HepG2 (cell line): ENCODE measurements around the gene LRPPRC. TPM values are rescaled to one million over a fixed set of nuclear protein-coding genes. Genes with fewer than 3 reads are reported as not detected.

ENCODE experiments used
- ATAC-seq: fragments of 200-7000 bp; cut with Tn5 transposase; 3 replicates; pipeline ENCODE4 v1.9.1; 2020; ENCODE audit warnings: mild to moderate bottlenecking, moderate library complexity
- BruUV-seq: library from RNA; stranded (reverse); fragments of 400-500 nt; replicated peaks from 2 replicates; lab custom pipeline; 2021; lab: Mats Ljungman, UMichigan
- CTCF ChIA-PET: fragments of 300-600 bp; formaldehyde crosslinking; extraction: SDS; loops from one replicate; lab custom pipeline; 2021; ENCODE audit warnings: low total read pairs, inconsistent platforms, low intra/inter-chr PET ratio; lab: Yijun Ruan, JAX
- POLR2A ChIA-PET: fragments of 350-600 bp; sonication (Branson Sonifier 250); formaldehyde crosslinking; loops from one replicate; lab custom pipeline; 2020; ENCODE audit warnings: antibody characterized with exemption, inconsistent platforms; lab: Yijun Ruan, JAX
- DNase-seq: peaks from one replicate; pipeline ENCODE4 v3.0.0-alpha.2; 2015; ENCODE audit warnings: low spot score
- FAIRE-seq: peaks from 3 replicates; lab custom pipeline; 2011; peaks lifted over from hg19 to GRCh38; lab: Jason Lieb, UNC
- H2AFZ ChIP-seq: one replicate; pipeline ENCODE4 v1.6.1; 2011; ENCODE audit warnings: low read length, inconsistent platforms
- H3K27ac ChIP-seq: fragments of 300-600 bp; 3 replicates; pipeline ENCODE4 v1.8.0; 2011; ENCODE audit warnings: mixed run types, mild to moderate bottlenecking, mixed read lengths, low read length, inconsistent platforms; ENCODE audit not compliant: insufficient read depth; ENCODE audit errors: extremely low read length
- H3K27me3 ChIP-seq, 2 experiments: fragments of 200-600 bp in 1 of 2; 2 replicates in 1 of 2; 3 replicates in 1 of 2; pipeline versions ENCODE4 v1.6.0 to v1.8.0; 2011; ENCODE audit warnings: low read length in 2 of 2, mild to moderate bottlenecking in 2 of 2, moderate library complexity in 2 of 2, inconsistent platforms in 1 of 2; ENCODE audit not compliant: insufficient read depth in 2 of 2, control insufficient read depth in 1 of 2
- H3K36me3 ChIP-seq, 2 experiments: fragments of 200-600 bp in 1 of 2; replicated peaks in 1 of 2; 2 replicates in 1 of 2; 3 replicates in 1 of 2; pipeline versions ENCODE4 v1.5.1 to v1.8.0; 2011; ENCODE audit warnings: low read length in 2 of 2, inconsistent platforms in 1 of 2; ENCODE audit not compliant: insufficient read depth in 2 of 2, control insufficient read depth in 1 of 2
- H3K4me1 ChIP-seq: 2 replicates; pipeline ENCODE4 v1.5.1; 2012; ENCODE audit warnings: low read length, inconsistent platforms; ENCODE audit not compliant: insufficient read depth
- H3K4me2 ChIP-seq: 2 replicates; pipeline ENCODE4 v1.6.0; 2011; ENCODE audit warnings: low read depth, low read length, inconsistent platforms
- H3K4me3 ChIP-seq, 3 experiments: fragments of 200-600 bp in 1 of 3; sonication (generic), shearing (Covaris generic) in 1 of 3; replicated peaks in 1 of 3; 2 replicates each; pipeline ENCODE4 v1.5.1; 2011 to 2016; ENCODE audit warnings: low read length in 3 of 3, inconsistent platforms in 2 of 3, low read depth in 2 of 3, mild to moderate bottlenecking in 2 of 3, control low read depth in 1 of 3, mixed read lengths in 1 of 3; ENCODE audit not compliant: insufficient read depth in 1 of 3
- H3K79me2 ChIP-seq: one replicate; pipeline ENCODE4 v1.6.1; 2011; ENCODE audit warnings: low read length, inconsistent platforms; ENCODE audit not compliant: insufficient read depth
- H3K9ac ChIP-seq: 2 replicates; pipeline ENCODE4 v1.6.0; 2011; ENCODE audit warnings: mild to moderate bottlenecking, low read depth, low read length, inconsistent platforms; ENCODE audit not compliant: insufficient read depth
- H3K9me3 ChIP-seq: 2 replicates; pipeline ENCODE4 v1.5.1; 2012; ENCODE audit warnings: mild to moderate bottlenecking, low read length
- H4K20me1 ChIP-seq: 2 replicates; pipeline ENCODE4 v1.6.0; 2011; ENCODE audit warnings: inconsistent platforms, mild to moderate bottlenecking, low read length, moderate library complexity; ENCODE audit not compliant: insufficient read depth
- ATF7 ChIP-seq, 2 experiments: fragments of 450-650 bp in 1 of 2; sonication (generic) in 1 of 2; formaldehyde crosslinking in 1 of 2; IDR thresholded peaks; 2 replicates each; pipeline versions ENCODE4 v1.4.0 to v1.6.1; 2016 to 2020; ENCODE audit warnings: antibody characterized with exemption in 1 of 2, mild to moderate bottlenecking in 1 of 2, missing genetic modification reagents in 1 of 2
- POLR2AphosphoS5 ChIP-seq: IDR thresholded peaks from 2 replicates; pipeline ENCODE4 v1.6.1; 2012; ENCODE audit warnings: low read depth, low read length
- PPARG ChIP-seq: conservative IDR thresholded peaks from 2 replicates; pipeline ENCODE4 v1.6.1; 2016; ENCODE audit warnings: missing biosample characterization, missing genetic modification reagents
- STAG1 ChIP-seq: sonication (generic); formaldehyde crosslinking; IDR thresholded peaks from 2 replicates; pipeline ENCODE4 v1.4.0; 2020; ENCODE audit warnings: missing genetic modification reagents
- ZMYM2 ChIP-seq: sonication (generic); formaldehyde crosslinking; IDR thresholded peaks from 2 replicates; pipeline ENCODE4 v1.8.0; 2022; ENCODE audit warnings: mild to moderate bottlenecking, missing genetic modification reagents
- WGBS: methylation state at CpG from one replicate; pipeline ENCODE4 v1.1.6; 2017; ENCODE audit warnings: low lambda C conversion rate; 5-methylcytosine and 5-hydroxymethylcytosine counted together
- in situ Hi-C: cut with HindIII; loops from 2 replicates; pipeline ENCODE4 v1.10.0; 2017; ENCODE audit warnings: low pct_unique_long_range_greater_than_20kb; ENCODE audit not compliant: extremely low pct_ligation_motif_present
- intact Hi-C: fragments of 100-400 bp; cut with micrococcal nuclease; formaldehyde crosslinking; loops from one replicate; pipeline ENCODE4 v1.10.0; 2022; ENCODE audit not compliant: unreplicated experiment
- polyA plus RNA-seq, 8 experiments: library from polyadenylated mRNA; depleted of rRNA in 3 of 8; stranded (reverse) in 7 of 8; unstranded in 1 of 8; fragments of >200 nt; fragmentation: Illumina TruSeq in 4 of 8; extraction: Trizol in 4 of 8; gene quantifications; 2 replicates each; pipeline versions ENCODE4 v1.2.1 to v1.2.3, GENCODE V29; 2011 to 2016; ENCODE audit warnings: low read depth in 4 of 8, missing spikeins in 1 of 8, mixed read lengths in 1 of 8; ENCODE audit not compliant: insufficient read depth in 1 of 8
- total RNA-seq, 5 experiments: library from RNA; depleted of rRNA; stranded (reverse); fragments of >200 nt; fragmentation: Illumina TruSeq; extraction: Trizol; gene quantifications; 2 replicates each; pipeline ENCODE4 v1.2.3, GENCODE V29; 2016; ENCODE audit warnings: low read depth in 1 of 5
- TF ChIP-seq, protein P1 (sequence below): sonication (generic); formaldehyde crosslinking; IDR thresholded peaks from 2 replicates; pipeline ENCODE4 v1.4.0; 2020; ENCODE audit warnings: low read depth, mild to moderate bottlenecking, missing genetic modification reagents
- TF ChIP-seq, protein P2 (sequence below): IDR thresholded peaks from 2 replicates; pipeline ENCODE4 v1.6.1; 2012; ENCODE audit warnings: low read depth, low read length, improper control_type of control experiment
- TF ChIP-seq, protein P3 (sequence below): sonication (generic); formaldehyde crosslinking; IDR thresholded peaks from 2 replicates; pipeline ENCODE4 v1.8.1; 2023; ENCODE audit warnings: mild to moderate bottlenecking, missing genetic modification reagents
- TF ChIP-seq, protein P4 (sequence below): sonication (generic); formaldehyde crosslinking; IDR thresholded peaks from 2 replicates; pipeline ENCODE4 v1.5.0; 2020; ENCODE audit warnings: mild to moderate bottlenecking, missing genetic modification reagents, moderate library complexity

LRPPRC gene
- total and polyA plus RNA-seq, 2 of the 13 experiments (the other 11 are each of a cell fraction or from before 2014, with no cell fraction given): 117 to 167 TPM

DNA sequence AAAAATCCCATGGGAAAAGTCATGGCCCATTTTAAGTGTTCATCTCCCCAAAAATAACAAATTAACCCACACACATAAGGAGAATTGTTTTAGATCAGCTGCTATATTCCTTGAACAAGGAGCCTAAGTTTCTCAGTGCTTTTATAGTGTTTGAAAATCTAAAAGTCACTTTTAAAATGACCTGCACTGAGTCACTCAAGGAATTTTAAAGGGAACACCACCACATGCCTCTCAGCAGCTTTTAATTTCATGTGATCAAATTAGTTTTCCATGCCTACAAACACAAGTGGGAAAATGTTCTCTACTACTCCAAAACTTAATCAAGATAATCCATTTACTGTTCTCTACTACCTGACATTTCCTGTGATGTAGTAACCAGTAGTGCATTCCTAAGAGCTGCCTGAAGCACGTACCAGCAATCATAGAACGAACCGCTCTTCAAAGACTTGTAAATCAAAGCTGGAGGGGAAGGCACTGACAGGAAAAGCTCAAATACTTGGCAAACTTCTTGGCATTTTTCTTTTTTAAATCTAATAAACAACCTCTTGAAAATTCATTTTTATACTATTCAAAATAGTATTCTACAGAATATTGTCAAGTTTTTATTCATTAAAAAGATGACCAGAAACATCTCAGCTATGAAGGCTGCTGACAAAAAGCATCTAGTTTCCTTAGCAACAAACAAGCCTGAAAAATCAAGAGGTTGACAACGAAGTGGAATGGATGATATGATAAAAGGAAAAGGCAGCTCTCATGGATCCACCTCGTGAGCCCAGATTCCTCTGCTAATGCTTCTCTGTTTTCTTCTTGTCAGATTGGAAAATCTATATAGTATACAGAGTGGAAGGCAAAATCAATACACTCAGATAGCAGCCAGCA is 37.2 kb downstream of the LRPPRC start:
- intact Hi-C loops: no loop called here
- no peak for DNase-seq
- ATAC-seq: no peak
- H3K9ac ChIP-seq: no peak overlapping the region
- H3K36me3 ChIP-seq: peaks cover 19 to 96% of the 10 kb centered on the region in 2 experiments
- no peaks in the 10 kb centered on the region for H3K27me3 ChIP-seq
- no peak for FAIRE-seq
- H3K79me2 ChIP-seq: no peaks in the 10 kb centered on the region
- no peak overlapping the region for H3K4me2 ChIP-seq
- POLR2A ChIA-PET: no interaction called here
- no peak for TF ChIP-seq ZMYM2 (CRISPR knock-in tag)
- TF ChIP-seq PPARG (CRISPR knock-in tag): no peak
- TF ChIP-seq, protein P1, sequence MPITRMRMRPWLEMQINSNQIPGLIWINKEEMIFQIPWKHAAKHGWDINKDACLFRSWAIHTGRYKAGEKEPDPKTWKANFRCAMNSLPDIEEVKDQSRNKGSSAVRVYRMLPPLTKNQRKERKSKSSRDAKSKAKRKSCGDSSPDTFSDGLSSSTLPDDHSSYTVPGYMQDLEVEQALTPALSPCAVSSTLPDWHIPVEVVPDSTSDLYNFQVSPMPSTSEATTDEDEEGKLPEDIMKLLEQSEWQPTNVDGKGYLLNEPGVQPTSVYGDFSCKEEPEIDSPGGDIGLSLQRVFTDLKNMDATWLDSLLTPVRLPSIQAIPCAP (CRISPR knock-in tag): no peak
- TF ChIP-seq POLR2AphosphoS5: 0 out of 2 replicates have a peak, but pooled peaks have one; percentile 12
- no peaks in the 10 kb centered on the region for H4K20me1 ChIP-seq
- 99% methylated on average over 5 of the region's 5 CpGs for WGBS
- no peaks in the 10 kb centered on the region for H3K4me1 ChIP-seq
- no peaks in the 10 kb centered on the region for H3K9me3 ChIP-seq
- CTCF ChIA-PET: no interaction called here
- H2AFZ ChIP-seq: no peak overlapping the region
- H3K27ac ChIP-seq: no peak overlapping the region
- H3K4me3 ChIP-seq: no peak overlapping the region
- BruUV-seq: no TSS peak
- in situ Hi-C loops: no loop called here

DNA sequence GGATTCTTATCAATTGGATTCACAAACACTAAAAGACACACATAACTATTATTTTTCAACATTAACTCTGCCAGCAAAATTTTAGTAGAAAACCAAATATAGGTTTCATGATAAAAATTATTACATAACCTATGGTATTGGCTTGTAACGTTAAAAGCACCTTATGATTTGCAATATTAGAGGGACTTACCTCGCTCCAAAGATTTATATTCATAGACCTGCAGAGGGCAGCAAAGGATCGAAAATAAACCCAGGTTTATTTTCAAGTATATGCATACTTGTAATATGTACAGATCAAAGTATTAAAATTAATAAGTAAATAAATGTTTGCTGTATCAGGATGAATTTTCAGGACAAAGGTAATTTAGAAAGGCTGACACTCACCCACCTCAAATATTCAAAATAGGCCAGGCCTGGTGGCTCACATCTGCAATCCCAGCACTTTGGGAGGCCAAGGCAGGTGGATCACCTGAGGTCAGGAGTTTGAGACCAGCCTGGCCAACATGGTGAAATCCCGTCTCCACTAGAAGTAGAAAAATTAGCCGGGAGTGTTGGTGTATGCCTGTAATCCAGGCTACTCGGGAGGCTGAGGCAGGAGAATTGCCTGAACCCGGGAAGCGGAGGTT is 45.3 kb downstream of the LRPPRC start:
- H3K9me3 ChIP-seq: no peaks in the 10 kb centered on the region
- POLR2A ChIA-PET: no interaction called here
- peak; percentile 54 for DNase-seq
- no TSS peak for BruUV-seq
- no peak overlapping the region for H2AFZ ChIP-seq
- in situ Hi-C loops (no loop called here), intact Hi-C loops (no loop called here)
- no peak overlapping the region for H3K4me3 ChIP-seq
- TF ChIP-seq, protein P2, sequence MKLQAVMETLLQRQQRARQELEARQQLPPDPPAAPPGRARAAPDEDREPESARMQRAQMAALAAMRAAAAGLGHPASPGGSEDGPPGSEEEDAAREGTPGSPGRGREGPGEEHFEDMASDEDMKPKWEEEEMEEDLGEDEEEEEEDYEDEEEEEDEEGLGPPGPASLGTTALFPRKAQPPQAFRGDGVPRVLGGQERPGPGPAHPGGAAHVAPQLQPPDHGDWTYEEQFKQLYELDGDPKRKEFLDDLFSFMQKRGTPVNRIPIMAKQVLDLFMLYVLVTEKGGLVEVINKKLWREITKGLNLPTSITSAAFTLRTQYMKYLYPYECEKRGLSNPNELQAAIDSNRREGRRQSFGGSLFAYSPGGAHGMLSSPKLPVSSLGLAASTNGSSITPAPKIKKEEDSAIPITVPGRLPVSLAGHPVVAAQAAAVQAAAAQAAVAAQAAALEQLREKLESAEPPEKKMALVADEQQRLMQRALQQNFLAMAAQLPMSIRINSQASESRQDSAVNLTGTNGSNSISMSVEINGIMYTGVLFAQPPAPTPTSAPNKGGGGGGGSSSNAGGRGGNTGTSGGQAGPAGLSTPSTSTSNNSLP: peak; percentile 55; the same call in 1 of the 2 replicates
- TF ChIP-seq, protein P3, sequence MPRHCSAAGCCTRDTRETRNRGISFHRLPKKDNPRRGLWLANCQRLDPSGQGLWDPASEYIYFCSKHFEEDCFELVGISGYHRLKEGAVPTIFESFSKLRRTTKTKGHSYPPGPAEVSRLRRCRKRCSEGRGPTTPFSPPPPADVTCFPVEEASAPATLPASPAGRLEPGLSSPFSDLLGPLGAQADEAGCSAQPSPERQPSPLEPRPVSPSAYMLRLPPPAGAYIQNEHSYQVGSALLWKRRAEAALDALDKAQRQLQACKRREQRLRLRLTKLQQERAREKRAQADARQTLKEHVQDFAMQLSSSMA (CRISPR knock-in tag): no peak
- TF ChIP-seq ATF7 (IDR thresholded peaks at IDR 0.05) (no peak), ATF7 (CRISPR knock-in tag; IDR thresholded peaks at IDR 0.05) (no peak), STAG1 (CRISPR knock-in tag) (peak; percentile 26; the same call in 1 of the 2 replicates)
- TF ChIP-seq, protein P4, sequence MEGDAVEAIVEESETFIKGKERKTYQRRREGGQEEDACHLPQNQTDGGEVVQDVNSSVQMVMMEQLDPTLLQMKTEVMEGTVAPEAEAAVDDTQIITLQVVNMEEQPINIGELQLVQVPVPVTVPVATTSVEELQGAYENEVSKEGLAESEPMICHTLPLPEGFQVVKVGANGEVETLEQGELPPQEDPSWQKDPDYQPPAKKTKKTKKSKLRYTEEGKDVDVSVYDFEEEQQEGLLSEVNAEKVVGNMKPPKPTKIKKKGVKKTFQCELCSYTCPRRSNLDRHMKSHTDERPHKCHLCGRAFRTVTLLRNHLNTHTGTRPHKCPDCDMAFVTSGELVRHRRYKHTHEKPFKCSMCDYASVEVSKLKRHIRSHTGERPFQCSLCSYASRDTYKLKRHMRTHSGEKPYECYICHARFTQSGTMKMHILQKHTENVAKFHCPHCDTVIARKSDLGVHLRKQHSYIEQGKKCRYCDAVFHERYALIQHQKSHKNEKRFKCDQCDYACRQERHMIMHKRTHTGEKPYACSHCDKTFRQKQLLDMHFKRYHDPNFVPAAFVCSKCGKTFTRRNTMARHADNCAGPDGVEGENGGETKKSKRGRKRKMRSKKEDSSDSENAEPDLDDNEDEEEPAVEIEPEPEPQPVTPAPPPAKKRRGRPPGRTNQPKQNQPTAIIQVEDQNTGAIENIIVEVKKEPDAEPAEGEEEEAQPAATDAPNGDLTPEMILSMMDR: peak; percentile 23
- TF ChIP-seq, all 625 proteins: peak for 3
- ATAC-seq (peak; percentile 82), FAIRE-seq (no peak)
- CTCF ChIA-PET: no interaction called here
- Histone ChIP-seq H3K27ac (no peak overlapping the region), H3K27me3 (no peaks in the 10 kb centered on the region), H3K9ac (no peak overlapping the region), H3K4me1 (no peaks in the 10 kb centered on the region), H4K20me1 (no peaks in the 10 kb centered on the region), H3K36me3 (peaks cover 19 to 79% of the 10 kb centered on the region in 2 experiments), H3K79me2 (no peaks in the 10 kb centered on the region), H3K4me2 (no peak overlapping the region)
- 89% methylated on average over 8 of the region's 8 CpGs for WGBS
